Forelimb muscle (tissue), 1 donor: ENCODE measurements around the gene ZDHHC14. TPM values are rescaled to one million over a fixed set of nuclear protein-coding genes. Genes with fewer than 3 reads are reported as not detected.
"Not testable (repeated sequence)": the region's sequence is repeated elsewhere in the genome, so short reads cannot be mapped to it uniquely, and the experiment has no call there.

Experiments used
- DNase-seq: peaks from one replicate; pipeline ENCODE4 v3.0.0-alpha.2; 2013; ENCODE audit warnings: low read depth
- polyA plus RNA-seq: library from polyadenylated mRNA; unstranded; fragments of 120-200 nt; gene quantifications from one replicate; pipeline ENCODE4 v1.2.1, GENCODE V29; 2013; ENCODE audit not compliant: insufficient read length

The ZDHHC14 gene
- polyA plus RNA-seq, 1 donor: 4.1 TPM

DNA sequence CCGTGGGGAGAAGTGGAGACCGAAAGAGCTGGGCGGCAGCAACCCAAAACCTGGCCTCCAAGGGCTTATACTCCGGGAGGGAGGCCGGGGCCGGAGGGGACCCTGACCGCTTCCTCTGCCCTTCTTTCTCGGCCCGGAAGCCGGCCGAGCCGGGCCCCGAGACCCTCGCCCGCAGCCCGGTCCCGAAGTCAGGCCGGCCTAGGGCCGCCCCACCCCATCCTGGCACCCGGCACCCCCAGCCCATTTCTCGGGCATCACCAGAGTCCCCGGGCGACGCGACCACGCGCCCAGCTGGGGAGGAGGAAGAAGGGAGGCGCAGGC lies 572 bp upstream of the ZDHHC14 start:
- DNase-seq: no peak

DNA sequence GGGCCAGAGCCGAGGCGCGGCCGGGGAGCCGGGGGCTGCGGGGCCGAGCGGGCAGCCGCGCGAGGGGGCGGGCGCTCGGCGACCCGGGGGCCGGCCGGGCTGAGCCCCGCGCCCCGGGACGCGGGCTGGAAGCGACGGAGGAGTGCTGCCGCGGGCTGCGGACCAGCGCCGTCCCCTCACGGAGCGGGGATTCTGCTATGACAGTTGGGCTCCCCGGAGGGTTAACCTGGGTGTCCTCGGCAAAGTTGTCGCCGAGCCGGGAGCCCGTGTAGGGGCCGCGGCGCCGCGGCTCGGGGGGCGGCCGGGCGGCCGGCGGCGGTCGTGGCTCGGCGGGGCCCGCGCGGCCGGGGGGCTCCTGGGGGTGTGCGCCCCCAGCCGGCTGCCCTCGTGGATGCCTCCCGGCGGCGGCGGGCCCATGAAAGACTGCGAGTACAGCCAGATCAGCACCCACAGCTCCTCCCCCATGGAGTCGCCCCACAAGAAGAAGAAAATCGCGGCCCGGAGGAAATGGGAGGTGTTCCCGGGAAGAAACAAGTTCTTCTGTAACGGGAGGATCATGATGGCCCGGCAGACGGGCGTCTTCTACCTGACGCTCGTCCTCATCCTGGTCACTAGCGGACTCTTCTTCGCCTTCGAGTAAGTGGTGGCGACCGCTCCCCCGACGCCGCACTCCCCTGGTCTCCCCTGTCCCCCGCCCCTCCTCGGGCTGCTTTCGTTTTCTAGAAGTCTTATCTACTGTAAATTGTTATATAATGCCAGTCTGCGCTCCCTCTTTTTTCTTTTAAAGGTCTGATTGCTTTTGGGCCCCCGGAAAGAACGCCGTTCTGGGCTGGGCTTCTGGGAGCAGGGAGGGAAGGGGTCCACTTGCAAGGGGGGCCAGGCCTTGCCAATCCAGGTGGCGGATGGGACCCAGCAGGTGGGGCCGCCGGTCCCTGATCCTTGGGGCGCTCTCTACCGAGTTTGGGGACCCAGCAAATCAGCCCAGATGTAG lies 936 bp downstream of the ZDHHC14 start:
- DNase-seq: no peak

DNA sequence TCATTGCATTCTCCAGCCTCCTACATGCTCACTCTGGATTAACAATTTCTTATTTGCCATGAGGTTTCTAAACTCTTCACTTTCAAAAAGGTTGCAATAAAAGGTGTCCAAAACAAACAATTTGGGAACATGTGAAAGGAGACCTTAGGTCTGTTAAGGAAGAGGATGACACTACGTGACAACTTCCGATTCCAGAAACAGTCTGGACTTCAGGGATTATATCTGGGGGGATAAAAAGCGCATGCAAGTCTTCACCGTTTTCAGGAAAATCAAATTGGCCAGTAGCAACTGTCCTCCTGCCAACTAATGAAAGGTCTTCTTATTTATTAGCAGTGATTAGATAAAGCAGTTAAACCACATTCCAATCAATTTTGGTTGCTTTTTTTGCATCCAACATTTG lies 1.8 kb downstream of the ZDHHC14 start:
- no peak for DNase-seq

DNA sequence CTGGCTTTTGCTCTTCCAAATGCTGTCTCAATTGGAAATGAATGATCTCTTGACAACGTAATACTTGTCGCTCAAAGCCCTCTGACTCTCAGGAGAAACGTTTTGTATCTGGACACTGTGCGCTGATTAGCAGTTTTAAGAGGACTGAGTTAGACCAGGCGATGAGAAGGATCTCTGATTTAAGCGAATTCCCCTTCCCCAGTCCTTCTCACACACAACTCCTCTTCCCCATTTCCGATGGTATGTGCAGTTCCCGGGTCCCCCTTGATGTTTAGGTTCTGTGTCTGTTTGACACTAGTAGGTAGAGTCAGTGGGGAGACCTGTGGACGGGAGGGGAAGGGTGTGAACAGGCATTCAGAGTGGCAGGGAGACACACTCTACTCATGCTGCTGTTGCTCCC lies 2.5 kb downstream of the ZDHHC14 start:
- no peak for DNase-seq

DNA sequence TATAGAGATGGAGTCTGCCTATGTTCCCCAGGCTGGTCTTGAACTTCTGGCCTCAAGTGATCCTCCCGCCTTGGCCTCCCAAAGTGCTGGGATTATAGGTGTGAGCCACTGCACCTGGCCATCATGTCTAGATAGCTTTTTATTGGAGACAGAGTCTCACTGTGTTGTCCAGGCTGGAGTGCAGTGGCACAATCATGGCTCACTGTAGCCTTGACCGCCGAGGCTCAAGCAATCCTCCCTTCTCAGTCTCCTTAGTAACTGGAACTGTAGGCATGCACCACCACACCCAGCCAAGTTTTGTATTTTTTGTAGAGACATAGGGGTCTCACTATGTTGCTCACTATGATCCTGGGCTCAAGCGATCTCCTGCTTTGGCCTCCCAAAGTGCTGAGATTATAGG lies 4.0 kb downstream of the ZDHHC14 start:
- DNase-seq: not testable (repeated sequence)

DNA sequence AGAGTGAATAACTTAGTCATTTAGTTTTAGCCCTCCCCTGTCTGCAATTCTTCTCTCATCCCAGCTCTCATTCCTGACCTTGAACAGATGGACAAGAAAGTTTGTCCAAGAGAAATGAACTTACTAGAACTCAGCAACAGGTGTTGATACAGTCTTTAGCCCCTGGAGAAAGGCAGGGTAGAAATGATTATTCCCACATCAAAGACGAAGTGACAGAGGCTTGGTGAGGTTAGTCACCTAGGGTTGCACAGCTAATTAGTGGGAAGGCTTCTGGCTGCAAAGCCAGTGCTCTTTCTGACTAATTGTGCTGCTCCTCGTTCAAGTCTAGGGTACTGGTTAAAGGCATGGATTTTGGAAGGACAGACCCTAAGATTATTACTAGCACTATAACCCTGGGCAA lies 4.5 kb downstream of the ZDHHC14 start:
- no peak for DNase-seq

DNA sequence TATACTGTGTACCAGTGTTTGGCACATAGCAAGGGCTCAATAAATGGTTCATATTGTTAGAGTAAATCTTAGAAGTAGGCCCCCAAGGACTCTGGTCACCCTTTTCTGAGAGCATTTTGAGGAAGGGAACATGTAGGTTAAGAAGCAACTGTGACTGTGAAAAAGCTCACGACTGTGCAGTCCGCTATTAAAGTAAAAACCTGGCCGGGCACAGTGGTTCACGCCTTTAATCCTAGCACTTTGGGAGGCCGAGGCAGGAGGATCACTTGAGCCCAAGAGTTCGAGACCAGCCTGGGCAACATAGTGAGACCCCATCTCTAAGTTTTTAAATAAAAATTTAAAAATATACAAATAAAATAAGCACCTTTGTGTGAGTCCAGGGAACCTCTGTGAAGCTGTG lies 5.0 kb downstream of the ZDHHC14 start:
- no peak for DNase-seq

DNA sequence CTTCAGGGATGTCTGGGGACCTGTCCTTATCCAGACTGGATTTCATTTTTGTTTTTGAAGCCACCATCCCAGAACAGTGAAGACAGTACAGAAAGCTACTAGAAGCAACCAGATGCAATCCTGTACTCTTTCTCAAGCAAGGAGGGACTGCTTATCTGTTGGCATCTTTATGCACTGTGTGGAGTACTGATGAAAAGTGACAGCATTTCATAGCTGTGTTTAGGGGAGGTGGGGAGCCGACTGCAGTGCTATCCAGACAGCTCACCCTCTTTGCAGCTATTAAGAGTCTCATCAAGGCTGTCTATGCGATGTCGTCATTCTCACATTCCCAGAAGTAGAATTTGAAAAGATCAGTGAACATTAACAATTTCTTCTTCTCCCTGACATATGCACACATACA lies 5.5 kb downstream of the ZDHHC14 start:
- no peak for DNase-seq

DNA sequence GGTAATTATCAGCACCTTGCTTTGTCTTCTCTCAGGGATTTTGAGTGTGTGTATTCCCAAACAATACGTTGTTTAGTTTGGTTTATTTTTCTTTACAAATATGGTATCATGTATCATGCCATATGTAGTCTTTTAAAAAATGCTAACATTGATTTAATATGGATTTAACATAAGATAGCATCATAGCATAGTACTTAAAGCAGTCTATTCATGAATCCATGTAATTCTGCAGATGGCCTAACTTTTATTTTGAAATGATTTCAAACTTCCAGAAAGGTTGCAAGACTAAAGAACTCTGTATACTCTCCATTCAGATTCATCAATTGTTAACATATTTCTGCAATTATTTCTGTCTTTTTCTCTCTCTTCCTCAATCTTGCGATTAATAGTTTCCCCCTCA lies 7.9 kb downstream of the ZDHHC14 start:
- no peak for DNase-seq

DNA sequence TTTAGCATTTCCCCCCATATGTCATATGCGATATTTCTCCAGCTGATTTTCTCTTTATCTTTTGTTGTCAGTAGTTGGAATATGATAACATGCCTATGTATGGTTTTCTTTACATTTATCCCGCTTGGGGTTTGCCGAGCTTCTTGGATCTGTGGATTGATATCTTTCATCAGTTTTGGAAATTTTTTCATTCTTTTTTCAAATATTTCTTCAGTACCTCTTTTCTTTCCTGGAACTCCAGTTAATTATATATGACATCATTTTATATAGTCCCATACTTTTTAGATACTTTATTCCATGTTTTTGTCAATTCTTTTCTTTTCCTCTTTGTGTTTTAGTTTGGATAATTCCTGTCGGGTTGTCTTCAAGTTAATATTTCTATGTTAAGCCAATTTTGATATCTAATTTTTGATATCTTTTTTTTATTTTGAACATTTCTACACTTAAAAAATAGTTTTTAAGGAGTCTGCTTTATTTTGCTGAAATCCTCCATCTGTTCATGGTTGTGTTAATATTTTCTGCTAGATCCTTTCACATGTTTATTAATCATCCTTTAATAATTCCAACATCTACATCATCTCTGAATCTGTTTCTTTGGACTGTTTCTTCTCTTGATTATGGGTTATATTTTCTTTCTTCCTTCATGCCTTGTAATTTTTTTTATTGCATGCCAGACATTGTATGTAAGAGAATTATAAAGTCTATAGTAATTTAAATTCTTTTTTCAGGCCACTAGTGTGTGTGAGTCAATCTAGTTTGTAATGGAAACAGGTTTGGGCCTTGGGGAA lies 9.5 kb downstream of the ZDHHC14 start:
- no peak for DNase-seq

DNA sequence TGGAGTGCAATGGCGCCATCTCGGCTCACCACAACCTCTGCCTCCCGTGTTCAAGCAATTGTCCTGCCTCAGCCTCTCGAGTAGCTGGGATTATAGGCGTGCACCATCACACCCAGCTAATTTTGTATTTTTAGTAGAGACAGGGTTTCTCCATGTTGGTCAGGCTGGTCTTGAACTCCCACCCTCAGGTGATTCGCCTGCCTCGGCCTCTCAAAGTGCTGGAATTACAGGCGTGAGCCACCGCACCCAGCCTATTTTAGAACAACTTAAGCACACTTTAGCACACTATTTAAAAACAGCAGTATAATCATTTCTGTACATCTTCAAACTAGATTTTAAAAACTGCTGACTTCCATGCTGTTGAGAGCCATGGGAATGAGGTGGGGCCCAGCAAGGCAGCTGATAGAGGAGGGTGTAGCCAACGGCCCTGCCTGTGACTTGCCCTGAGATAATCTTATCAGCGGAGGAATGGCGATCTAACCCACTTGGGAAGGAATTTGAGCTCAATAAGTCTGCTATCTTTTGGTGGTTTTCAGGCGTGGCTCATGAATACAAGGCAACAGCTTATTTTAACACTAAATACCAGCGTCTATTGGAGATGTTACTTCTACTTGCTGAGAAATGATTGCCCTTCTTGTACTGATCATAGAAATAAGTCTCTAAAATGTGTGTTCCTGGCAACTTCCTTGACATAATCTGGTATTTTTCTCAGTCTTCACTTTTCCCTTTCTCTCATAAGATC lies 12.1 kb downstream of the ZDHHC14 start:
- DNase-seq: no peak

DNA sequence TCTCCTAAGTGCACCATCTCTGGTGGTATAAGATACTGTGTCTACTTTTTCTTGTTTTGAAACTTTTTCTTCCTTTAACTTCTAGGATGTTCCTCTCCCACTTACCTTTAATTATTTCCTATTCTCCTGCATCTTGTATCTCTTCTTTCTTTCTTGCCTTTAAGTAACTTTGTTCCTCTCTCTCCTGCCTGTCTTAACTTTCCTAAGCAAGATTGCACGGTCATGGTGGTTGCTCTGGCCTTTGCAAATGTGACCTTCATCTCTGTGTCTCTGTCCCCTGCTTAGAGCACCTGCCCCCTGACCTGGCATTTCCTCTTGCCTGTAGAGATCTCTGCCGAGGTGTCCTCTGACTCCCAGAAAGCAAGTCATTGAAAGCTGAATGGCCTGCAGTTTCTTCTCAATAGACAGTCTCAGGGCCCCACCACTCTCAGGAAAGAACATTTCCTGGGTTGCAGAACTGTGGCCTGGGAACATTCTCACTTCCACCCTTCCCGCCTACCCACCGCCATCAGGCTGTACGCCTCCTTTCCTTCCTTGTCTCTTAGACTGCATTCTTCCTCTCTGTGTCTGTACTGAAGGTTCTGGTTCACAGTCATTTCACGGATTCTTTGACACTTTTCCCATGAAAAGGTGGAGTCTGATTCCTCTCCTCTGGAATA lies 12.8 kb downstream of the ZDHHC14 start:
- DNase-seq: no peak

DNA sequence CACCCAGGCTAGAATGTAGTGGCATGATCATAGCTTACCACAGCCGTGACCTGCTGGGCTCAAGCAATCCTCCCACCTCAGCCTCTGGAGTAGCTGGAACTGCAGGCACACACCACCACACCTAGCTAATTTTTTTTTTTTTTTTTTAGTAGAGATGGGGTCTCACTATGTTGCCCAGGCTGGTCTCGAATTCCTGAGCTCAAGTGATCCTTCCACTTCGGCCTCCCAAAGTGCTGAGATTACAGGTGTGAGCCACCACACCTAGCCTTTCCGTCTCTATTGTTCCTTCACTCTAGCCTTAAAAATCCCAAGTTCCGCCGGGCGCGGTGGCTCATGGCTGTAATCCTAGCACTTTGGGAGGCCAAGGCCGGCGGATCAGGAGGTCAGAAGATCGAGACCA lies 14.2 kb downstream of the ZDHHC14 start:
- DNase-seq: not testable (repeated sequence)

DNA sequence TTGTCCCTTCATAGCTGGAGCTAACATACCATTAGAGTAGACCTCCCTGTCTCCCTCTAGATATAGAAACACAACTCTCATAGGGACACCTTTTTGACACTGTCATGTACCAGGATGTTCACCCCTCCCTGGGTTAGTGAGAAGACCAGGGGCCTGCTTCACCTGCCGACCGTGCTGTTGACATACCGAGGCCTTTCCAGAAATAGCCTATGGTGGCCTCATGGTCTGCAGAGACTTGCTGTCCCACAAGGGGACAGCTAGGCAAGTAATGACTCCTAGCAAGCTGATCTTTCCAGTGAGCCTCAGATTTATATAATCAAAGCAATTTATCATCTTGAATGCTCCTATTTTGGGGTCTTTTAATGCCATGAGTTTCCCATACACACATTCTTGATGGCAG lies 15.0 kb downstream of the ZDHHC14 start:
- no peak for DNase-seq

DNA sequence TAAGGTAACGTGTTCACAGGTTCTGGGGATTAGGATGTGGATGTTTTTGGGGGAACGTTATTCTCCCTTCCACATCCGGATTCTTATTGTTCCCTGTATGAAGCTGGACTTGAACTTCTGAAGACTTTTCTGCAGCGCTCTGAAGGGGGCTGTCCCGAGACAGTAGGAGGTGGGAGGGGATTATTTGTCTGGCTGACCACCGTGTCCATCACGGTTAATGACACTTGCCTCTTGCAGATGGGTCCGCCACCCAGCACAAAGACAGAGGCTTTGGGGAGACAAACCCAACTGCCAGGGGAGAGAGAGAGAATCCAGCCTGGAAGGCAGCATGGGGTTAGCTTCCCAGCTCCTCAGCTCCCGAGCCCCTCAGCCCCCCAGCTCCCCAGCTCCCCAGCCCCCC lies 16.7 kb downstream of the ZDHHC14 start:
- no peak for DNase-seq

DNA sequence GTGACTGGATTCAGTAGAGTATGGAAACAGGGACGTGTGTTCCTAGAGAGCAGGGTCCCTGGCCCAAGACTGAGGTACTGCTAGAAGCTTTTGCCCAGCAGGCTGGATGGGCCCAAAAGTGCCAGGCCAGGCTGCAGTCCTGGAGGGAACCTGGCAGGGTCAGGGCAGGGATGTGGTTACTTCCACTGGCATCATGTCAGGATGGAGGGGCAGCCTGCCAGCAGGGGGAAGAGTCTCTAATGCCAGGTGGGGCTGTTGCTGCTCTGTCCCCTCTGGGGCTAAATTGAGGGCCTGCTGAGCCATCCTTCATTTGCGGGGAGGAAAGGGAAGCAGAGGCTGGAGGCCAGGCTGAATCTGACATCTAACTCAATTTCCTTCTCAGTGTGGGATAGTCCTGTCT lies 17.2 kb downstream of the ZDHHC14 start:
- no peak for DNase-seq

DNA sequence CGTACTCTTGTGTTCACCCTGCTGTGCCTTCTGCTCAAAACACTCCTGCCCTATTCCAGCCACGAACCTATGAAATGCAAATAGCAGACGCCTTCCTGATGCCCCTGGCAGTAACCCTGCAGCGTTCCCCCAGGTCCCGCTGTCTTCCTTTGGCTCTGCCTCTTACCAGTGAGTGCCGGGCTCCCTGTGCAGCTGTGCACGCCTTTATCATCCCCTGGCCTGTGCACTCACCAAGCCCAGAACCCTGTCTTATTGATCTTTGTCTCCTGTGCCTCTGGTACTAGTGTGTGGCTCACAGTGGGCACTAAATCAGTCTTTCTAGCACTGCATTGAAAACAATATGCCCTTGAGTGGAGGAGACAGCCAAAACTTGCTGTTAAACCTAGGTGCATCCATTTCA lies 19.7 kb downstream of the ZDHHC14 start:
- no peak for DNase-seq

DNA sequence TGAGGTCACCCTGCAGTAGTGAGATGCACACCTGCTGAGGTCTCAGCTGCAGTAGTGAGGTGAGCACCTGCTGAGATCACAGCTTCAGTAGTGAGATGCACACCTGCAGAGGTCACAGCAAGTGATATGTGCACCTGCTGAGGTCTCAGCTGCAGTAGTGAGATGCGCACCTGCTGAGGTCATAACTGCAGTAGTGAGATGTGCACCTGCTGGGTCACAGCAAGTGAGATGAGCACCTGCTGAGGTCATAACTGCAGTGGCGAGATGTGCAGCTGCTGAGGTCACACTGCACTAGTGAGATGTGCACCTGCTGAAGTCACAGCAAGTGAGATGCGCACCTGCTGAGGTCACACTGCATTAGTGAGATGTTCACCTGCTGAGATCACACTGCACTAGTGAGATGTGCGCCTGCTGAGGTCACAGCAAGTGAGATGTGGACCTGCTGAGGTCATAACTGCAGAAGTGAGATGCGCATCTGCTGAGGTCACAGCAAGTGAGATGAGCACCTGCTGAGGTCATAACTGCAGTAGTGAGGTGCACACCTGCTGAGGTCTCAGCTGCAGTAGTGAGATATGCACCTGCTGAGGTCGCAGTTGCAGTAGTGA lies 20.8 kb downstream of the ZDHHC14 start:
- DNase-seq: no peak

DNA sequence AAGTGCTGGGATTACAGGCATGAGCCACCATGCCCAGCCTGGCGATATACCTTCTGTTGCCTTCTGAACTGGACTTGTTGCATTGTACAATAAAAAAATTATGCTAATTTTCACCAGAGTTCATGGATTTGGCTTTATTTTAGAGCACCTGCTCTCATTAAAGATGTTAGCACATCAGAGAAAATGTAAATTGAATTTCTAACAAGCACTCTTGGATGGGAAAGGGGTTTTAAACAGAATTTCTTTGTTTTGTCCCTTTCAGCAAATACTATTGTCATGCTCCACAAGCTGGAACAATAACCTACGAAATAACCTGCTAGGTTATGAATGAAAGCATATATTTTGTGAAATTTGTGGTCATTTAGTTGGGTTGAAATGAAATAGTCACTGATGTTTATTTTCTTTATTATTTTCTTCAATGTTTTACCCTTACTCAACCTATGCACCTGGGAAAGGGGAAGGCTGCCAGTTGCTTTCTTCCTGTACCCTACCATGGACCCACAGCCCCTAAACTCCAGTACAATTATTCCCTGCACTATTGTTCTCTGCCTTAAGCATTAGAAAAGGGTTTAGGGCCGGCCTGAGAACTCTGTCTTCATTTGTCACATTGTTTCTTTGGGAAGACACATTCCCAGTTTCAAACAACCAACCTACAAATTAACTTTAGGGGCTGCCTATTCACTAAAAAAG lies 22.2 kb downstream of the ZDHHC14 start:
- no peak for DNase-seq

DNA sequence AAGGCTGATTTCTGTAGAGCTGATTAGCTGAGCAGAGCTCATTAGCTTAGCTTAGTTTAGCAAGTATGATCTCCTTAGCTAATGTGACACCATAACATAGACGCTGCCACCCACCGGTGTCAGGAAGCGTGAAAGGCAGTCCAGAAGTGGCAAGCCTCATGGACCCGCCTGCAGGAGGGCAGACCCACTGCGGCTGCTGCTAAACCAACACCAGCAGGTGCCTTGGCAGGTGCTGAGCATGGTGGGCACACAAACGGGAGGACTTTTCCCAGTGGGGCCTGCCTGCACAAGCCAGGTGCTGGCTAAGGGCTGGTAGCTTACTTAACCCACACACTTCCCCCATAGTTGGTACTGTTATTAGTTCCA lies 22.7 kb downstream of the ZDHHC14 start:
- no peak for DNase-seq

DNA sequence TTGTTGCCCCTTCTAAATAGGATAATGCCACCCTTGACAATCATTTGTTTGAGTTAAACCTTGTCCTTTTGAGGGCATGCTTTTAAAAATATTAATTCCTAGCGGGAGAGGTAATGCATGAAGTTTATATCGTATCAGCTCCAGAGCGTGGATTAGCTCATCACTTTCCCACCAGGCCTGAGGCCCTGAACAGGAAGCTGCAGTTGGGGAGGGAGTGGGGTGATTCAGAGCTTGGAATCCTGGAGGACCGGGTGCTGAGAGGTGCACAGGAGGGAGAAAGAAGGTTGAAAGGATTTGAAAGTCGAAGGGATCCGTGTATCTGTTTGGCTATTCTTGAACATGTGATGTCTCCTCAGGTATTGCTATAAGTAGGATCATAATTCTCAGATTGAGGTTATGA lies 25.0 kb downstream of the ZDHHC14 start:
- DNase-seq: no peak
